T-helper 2 cell treated with Interferon-gamma antibody and Interleukin-4, amounts not matched to agents 100 ng/mL and 5 ng/mL, for 36 hours (primary cell): ENCODE data around the gene FOXK1. TPM values are rescaled to one million over a fixed set of nuclear protein-coding genes. Genes with fewer than 3 reads are reported as not detected.
"Not testable (repeated sequence)": the region's sequence is repeated elsewhere in the genome, so short reads cannot be mapped to it uniquely, and the experiment has no call there.

Experiments used
- intact Hi-C: fragments of 100-400 bp; cut with micrococcal nuclease; formaldehyde crosslinking; loops from one replicate; pipeline ENCODE4 v1.15.1; 2023
- total RNA-seq: library from RNA; stranded (reverse); gene quantifications from 2 replicates; pipeline ENCODE4 v1.2.3, GENCODE V29; 2022

FOXK1 gene
- total RNA-seq, 1 donor from 2014 or later, result 32.8 TPM

GRCh38 chr7:4665661-4666060 is 16.4 kb upstream of the FOXK1 start:
- intact Hi-C loops, result no loop called here

GRCh38 chr7:4667776-4668509 is 14.2 kb upstream of the FOXK1 start:
- intact Hi-C loops, result no loop called here

DNA sequence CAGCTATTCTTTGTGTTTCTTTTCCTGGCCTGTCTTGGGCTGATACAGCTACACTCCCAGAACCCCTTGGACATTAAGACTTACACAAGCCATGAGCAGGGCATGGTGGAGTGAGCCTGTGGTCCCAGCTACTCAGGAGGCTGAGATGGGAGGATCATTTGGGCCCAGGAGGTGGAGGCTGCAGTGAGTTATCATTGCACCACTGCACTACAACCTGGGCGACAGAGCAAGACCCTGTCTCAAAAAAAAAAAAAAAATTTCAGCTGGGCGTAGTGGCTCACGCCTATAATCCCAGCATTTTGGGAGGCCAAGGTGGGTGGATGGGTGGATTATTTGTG is 13.6 kb upstream of the FOXK1 start:
- intact Hi-C loops, result no loop called here

DNA sequence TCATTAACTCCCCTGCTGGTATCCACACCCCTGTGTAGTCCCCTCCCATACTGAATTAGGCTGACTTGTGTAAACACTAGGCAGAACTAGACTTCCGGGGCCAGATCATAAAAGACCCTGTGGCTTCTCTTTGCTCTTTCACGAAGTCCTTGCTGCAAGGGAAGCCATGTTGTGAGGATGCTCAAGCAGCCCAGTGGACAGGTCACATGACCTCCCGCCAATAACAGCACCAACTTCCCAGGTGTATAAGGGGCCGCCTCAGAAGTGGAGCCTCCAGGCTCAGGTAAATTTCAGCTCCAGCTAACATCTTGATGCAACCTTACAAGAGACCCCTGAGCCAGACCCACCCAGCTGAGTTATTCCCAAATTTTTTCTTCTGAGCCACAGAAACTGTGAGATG is 11.3 kb upstream of the FOXK1 start:
- intact Hi-C loops, result no loop called here

DNA sequence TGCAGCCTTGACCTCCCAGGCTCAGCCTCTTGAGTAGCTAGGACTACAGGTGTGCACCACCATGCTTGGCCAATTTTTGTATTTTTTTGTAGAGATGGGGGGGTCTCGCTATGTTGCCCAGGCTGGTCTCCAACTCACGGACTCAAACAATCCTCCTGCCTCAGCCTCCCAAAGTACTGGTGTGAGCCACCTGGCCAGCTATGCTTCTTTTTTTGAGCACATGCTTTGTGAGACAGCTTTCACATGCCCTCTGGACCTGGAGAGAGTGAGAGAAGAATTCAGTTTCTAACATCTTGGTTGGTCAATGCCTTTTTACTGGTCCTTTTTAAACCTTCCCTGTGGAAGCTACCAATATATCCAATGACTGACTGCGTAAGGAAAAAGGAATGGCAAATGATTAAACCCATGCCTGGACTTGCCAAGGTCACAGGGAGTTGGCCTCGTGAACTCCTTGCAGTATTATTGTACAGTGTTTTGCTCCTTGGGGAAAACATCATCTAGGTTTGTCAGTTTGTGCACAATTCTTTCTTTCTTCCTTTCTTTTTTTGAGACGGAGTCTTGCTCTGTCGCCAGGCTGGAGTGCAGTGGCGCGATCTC is 6.2 kb upstream of the FOXK1 start:
- intact Hi-C loops, result no loop called here

GRCh38 chr7:4677518-4677917 is 4.6 kb upstream of the FOXK1 start:
- intact Hi-C loops, result not testable (repeated sequence)

GRCh38 chr7:4681218-4681851 is 760 bp upstream of the FOXK1 start:
- intact Hi-C loops, result no loop called here

GRCh38 chr7:4682621-4683042 is 537 bp downstream of the FOXK1 start:
- intact Hi-C loops, result loop anchor here (1.0 kb wide), 2 partner anchors 41 to 93 kb away; partner anchors contain the start of gene AP5Z1

DNA sequence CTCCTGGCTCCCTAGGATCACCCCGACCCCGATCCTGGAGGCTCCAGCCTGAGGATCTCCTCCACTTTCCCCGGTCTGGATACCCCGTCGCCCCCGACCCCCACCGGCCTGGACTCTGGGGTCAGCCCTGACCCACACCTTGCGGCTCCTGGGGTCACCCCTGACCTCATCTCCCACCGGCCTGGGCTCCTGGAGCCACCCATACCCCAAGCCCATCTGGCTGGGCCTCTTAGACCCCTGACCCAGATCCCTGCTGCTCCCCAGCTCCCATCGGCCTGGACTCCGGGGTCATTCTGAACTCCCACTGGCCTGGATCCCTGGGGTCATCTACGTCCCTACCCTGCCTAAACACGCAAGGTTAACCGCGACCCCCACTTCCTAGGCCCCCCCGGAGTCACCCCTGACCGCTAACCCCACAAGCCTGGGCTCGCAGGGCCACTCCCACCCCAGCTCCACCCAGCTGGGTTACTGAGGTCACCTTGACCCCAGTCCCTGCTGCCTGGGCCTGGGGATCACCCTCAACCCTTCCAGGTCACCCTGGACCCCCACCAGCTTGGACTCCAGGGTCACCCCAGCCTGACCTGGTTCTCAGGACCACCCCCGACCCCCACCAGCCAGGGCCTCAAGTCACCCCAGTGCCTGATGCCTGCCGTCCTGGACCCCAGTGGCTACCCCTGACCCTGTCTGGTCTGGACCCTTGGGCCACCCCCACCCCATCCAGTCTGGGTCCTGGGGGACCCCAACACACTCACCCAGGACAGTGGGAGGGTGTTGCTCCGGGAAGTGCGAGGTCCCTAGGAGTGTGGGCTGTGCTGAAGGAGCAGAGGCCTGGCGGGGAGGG is 1.2 kb downstream of the FOXK1 start:
- intact Hi-C loops, result loop anchor here (1.0 kb wide), 1 partner anchor 92 kb away; the partner anchor contains the start of gene AP5Z1

- intact Hi-C loops, result loop anchor here (1.0 kb wide), 3 partner anchors 61 to 91 kb away; partner anchors contain the start of gene AP5Z1
These were observed 1.9 kb downstream of the FOXK1 start for GRCh38 chr7:4683884-4684565.

- intact Hi-C loops, result loop anchor here (1.0 kb wide), 2 partner anchors 60 to 74 kb away; no protein-coding TSS in a partner anchor
These were observed 2.8 kb downstream of the FOXK1 start for GRCh38 chr7:4684846-4685245.

DNA sequence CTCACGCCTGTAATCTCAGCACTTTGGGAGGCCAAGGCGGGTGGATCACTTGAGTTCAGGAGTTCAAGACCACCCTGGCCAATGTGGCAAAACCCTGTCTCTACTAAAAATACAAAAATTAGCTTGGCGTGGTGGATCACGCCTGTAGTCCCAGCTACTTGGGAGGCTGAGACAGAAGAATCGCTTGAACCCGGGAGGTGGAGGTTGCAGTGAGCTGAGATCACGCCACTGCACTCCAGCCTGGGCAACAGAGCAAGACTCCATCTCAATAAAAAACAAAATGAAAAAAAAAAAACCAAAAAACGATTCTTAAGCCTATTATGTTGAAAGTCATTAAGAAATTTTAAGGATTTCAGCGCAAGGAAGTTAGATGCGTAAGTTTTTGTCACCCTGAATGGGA is 3.6 kb downstream of the FOXK1 start:
- intact Hi-C loops, result not testable (repeated sequence)

GRCh38 chr7:4687956-4688355 is 5.9 kb downstream of the FOXK1 start:
- intact Hi-C loops, result no loop called here

GRCh38 chr7:4689151-4689550 is 7.1 kb downstream of the FOXK1 start:
- intact Hi-C loops, result no loop called here

DNA sequence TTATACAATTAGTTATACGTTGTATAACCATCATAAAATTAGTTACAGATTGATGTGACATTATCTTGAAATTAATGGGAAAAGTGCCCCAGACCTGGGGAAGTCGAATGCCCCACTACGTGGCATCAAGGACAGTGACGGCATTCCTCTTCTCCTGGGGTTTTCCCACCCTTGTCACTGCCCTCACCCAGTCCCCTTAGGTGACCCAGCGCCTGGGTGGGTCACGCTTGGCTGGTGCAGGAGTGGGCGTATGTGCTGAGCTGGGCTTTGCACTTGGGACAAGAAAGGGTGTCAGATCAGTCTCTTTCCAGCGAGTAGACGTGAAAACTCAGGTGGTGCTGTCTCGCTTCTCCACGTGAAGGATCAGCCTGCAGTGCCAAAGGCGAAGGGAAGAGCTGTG is 7.6 kb downstream of the FOXK1 start:
- intact Hi-C loops, result no loop called here

DNA sequence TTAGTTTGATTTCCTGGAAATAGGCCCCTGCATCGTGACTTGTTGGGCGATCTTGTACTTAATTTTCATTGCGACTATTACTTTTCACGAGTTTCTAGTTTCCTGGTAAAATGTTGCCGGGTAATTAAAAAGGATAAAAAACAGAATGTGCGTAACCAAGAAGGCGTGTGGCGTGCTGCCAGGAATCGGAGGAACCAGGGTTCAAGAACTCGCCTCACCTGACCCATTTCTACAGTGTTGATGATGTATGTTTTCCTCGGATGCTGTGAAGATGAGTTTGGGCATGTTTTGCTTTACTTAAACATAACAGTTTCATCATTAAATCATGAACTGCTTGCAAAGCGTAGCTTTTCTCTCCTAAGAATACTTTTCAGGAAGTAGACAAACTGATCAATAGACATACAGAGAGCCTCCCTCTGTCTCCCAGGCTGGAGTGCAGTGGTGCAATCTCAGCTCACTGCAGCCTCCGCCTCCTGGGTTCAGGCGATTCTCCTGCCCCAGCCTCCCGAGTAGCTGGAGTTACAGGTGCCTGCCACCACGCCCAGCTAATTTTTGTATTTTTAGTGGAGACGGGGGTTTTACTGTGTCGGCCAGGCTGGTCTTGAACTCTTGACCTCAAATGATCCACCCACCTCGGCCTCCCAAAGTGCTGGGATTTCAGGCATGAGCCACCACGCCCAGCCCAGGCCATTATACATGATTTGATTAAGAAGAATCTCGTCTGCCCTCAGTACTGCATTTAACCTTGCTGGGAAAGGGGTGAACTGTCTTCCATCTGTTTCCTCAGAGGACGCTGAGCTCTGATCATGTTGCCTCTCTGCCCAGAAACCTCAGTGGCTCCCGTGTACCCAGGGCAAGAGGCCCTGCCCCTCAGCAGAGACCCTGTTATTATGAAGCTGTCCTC is 9.1 kb downstream of the FOXK1 start:
- intact Hi-C loops, result no loop called here

DNA sequence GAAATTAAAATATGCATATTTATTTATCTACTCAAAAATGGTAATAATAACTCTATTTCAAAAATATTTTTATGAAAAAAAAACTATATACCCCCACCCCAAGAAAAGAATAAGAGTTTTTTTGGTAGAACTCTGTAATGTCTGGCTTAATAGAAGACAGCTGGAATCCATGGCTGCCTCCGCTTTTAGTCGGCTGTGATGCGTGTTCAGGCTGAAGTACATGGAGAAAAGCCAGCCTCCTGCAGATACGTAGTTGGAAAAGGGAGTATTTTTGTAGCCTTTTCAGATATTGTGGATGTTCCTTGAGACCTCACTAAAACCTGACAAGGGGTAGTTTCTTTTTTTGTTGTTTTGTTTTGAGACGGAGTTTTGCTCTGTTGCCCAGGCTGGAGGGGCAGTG is 10.0 kb downstream of the FOXK1 start:
- intact Hi-C loops, result loop anchor here (2.0 kb wide), 1 partner anchor 43 kb away; no protein-coding TSS in a partner anchor

DNA sequence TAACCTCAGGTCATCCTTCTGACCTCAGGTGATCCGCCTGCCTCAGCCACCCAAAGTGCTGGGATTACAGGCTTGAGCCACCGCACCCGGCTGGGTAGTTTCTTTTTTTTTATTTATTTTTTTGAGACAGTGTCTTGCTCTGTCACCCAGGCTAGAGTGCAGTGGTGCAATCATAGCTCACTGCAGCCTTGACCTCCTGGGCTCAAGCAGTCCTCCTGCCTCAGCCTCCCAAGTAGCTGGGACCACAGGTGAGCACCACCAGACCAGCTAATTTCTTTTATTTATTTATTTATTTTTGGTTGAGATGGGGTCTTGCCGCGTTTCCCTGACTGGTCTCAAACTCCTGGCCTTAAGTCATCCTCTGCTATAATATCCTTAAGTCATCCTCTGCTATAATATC is 10.5 kb downstream of the FOXK1 start:
- intact Hi-C loops, result loop anchor here (2.0 kb wide), 1 partner anchor 42 kb away; no protein-coding TSS in a partner anchor

- intact Hi-C loops, result loop anchor here (2.0 kb wide), 1 partner anchor 42 kb away; no protein-coding TSS in a partner anchor
These were observed 11.1 kb downstream of the FOXK1 start for GRCh38 chr7:4693152-4693551.

DNA sequence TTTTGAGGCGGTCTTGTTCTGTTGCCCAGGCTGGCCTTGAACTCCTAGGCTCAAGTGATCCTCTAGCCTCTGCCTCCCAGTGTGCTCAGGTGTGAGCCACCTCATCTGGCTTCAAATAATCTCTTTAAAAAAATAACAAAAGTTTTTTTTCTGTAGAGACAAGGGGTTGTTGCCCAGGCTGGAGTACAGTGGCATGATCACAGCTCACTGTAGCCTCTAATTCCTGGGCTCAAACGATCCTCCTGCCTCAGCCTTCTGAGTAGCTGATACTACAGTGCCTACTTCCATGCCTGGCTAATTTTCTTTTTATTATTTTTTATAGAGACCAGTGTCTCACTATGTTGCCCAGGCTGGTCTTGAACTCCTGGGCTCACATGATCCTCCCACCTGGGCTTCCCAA is 11.7 kb downstream of the FOXK1 start:
- intact Hi-C loops, result loop anchor here (2.0 kb wide), 1 partner anchor 41 kb away; no protein-coding TSS in a partner anchor
